HCT116 (cell line): ENCODE results near the gene HNRNPA2B1. TPM values are rescaled to one million over a fixed set of nuclear protein-coding genes. Genes with fewer than 3 reads are reported as not detected.

ENCODE experiments used
- ATAC-seq: fragments of 200-7000 bp; cut with Tn5 transposase; 2 replicates; pipeline ENCODE4 v1.9.1; 2020; ENCODE audit warnings: mild to moderate bottlenecking, moderate library complexity
- BruUV-seq: library from RNA; stranded (reverse); fragments of 400-500 nt; replicated peaks from 2 replicates; lab custom pipeline; 2021; lab: Mats Ljungman, UMichigan
- CTCF ChIA-PET: fragments of 300-600 bp; sonication (Branson Sonifier 250); formaldehyde crosslinking; loops from one replicate; lab custom pipeline; 2021; ENCODE audit warnings: antibody characterized with exemption; lab: Charles Lee
- POLR2A ChIA-PET: fragments of 300-600, 350-600 bp; sonication (Branson Sonifier 250); formaldehyde crosslinking; loops from one replicate; lab custom pipeline; 2021; ENCODE audit warnings: antibody characterized with exemption; lab: Charles Lee
- RAD21 ChIA-PET, 2 experiments: fragments of 300-600 bp; sonication (Branson Sonifier 250); formaldehyde crosslinking; loops; one replicate each; lab custom pipeline; 2023; ENCODE audit warnings: low total read pairs in 2 of 2; ENCODE audit not compliant: uncharacterized antibody in 2 of 2, unreplicated experiment in 2 of 2, low non-redundant PET in 1 of 2; lab: Charles Lee
- DNase-seq: peaks from one replicate; pipeline ENCODE4 v3.0.0-alpha.2; 2010; ENCODE audit warnings: low read depth, low spot score
- H2AFZ ChIP-seq: fragments of 200-600 bp; shearing (Covaris generic), sonication (generic); 2 replicates; pipeline ENCODE4 v1.6.1; 2017; ENCODE audit warnings: low read depth, mixed run types, mixed read lengths, antibody characterized with exemption, low read length; ENCODE audit not compliant: poor library complexity, severe bottlenecking
- H3K27ac ChIP-seq: 2 replicates; pipeline ENCODE4 v1.5.1; 2012; ENCODE audit warnings: low read depth, low read length
- H3K27me3 ChIP-seq: fragments of 200-600 bp; sonication (generic); 2 replicates; pipeline ENCODE4 v1.6.1; 2016; ENCODE audit warnings: mixed run types, low read length, mixed read lengths; ENCODE audit not compliant: insufficient read depth
- H3K36me3 ChIP-seq, 2 experiments: fragments of 200-500 bp in 1 of 2; fragments of 200-600 bp in 1 of 2; sonication (Bioruptor generic) in 1 of 2; sonication (generic) in 1 of 2; 2 replicates each; pipeline versions ENCODE4 v1.5.1 to v1.6.1; 2014 to 2016; ENCODE audit warnings: low read length in 2 of 2, inconsistent platforms in 1 of 2, mixed read lengths in 1 of 2, mixed run types in 1 of 2; ENCODE audit not compliant: insufficient read depth in 2 of 2, control insufficient read depth in 1 of 2
- H3K4me1 ChIP-seq, 2 experiments: fragments of 200-600 bp in 1 of 2; sonication (generic) in 1 of 2; 2 replicates each; pipeline versions ENCODE4 v1.5.1 to v1.6.1; 2012 to 2017; ENCODE audit warnings: low read length in 2 of 2, inconsistent platforms in 1 of 2, mild to moderate bottlenecking in 1 of 2, mixed read lengths in 1 of 2, mixed run types in 1 of 2, moderate library complexity in 1 of 2; ENCODE audit not compliant: insufficient read depth in 2 of 2, control insufficient read depth in 1 of 2
- H3K4me2 ChIP-seq: fragments of 200-600 bp; sonication (generic); 2 replicates; pipeline ENCODE4 v1.6.1; 2017; ENCODE audit warnings: mixed run types, low read length, mixed read lengths
- H3K4me3 ChIP-seq, 2 experiments: fragments of 200-600 bp in 1 of 2; sonication (generic) in 1 of 2; replicated peaks in 1 of 2; 2 replicates each; pipeline ENCODE4 v1.5.1; 2011 to 2016; ENCODE audit warnings: low read length in 2 of 2, control low read depth in 1 of 2, low read depth in 1 of 2, mild to moderate bottlenecking in 1 of 2, mixed read lengths in 1 of 2, mixed run types in 1 of 2
- H3K79me2 ChIP-seq: fragments of 200-600 bp; sonication (generic); 2 replicates; pipeline ENCODE4 v1.6.1; 2017; ENCODE audit warnings: mild to moderate bottlenecking, mixed run types, low read length, moderate library complexity, mixed read lengths; ENCODE audit not compliant: insufficient read depth
- H3K9ac ChIP-seq: fragments of 200-600 bp; sonication (generic); 2 replicates; pipeline ENCODE4 v1.6.1; 2016; ENCODE audit warnings: low read length, mixed read lengths
- H3K9me2 ChIP-seq: fragments of 200-600 bp; sonication (generic), shearing (Covaris generic); 2 replicates; pipeline ENCODE4 v1.6.1; 2017; ENCODE audit warnings: mixed run types, mild to moderate bottlenecking, moderate library complexity; ENCODE audit not compliant: insufficient read depth
- H3K9me3 ChIP-seq, 2 experiments: fragments of 200-500 bp in 1 of 2; fragments of 200-600 bp in 1 of 2; sonication (Bioruptor generic) in 1 of 2; sonication (generic) in 1 of 2; 2 replicates each; pipeline ENCODE4 v1.6.1; 2014 to 2017; ENCODE audit warnings: low read length in 2 of 2, mixed read lengths in 2 of 2, inconsistent platforms in 1 of 2, low read depth in 1 of 2, mild to moderate bottlenecking in 1 of 2, mixed run types in 1 of 2, moderate library complexity in 1 of 2; ENCODE audit not compliant: control insufficient read depth in 1 of 2, insufficient read depth in 1 of 2
- H4K20me1 ChIP-seq: fragments of 200-600 bp; sonication (generic), shearing (Covaris generic); 2 replicates; pipeline ENCODE4 v1.6.1; 2017; ENCODE audit warnings: mixed run types, mild to moderate bottlenecking, moderate library complexity; ENCODE audit not compliant: insufficient read depth
- ATF3 ChIP-seq: IDR thresholded peaks from 2 replicates; pipeline ENCODE4 v1.6.1; 2012
- CBX3 ChIP-seq: IDR thresholded peaks from 2 replicates; pipeline ENCODE4 v1.6.1; 2012; ENCODE audit warnings: low read depth
- CEBPB ChIP-seq: IDR thresholded peaks from 2 replicates; pipeline ENCODE4 v1.6.1; 2012; ENCODE audit warnings: low read depth
- CTCF ChIP-seq, 3 experiments: fragments of 200-600 bp in 1 of 3; sonication (generic) in 1 of 3; IDR thresholded peaks in 2 of 3; conservative IDR thresholded peaks in 1 of 3; 2 replicates each; pipeline ENCODE4 v1.5.1; 2012 to 2017; ENCODE audit warnings: low read depth in 2 of 3, low read length in 2 of 3, antibody characterized with exemption in 1 of 3, borderline replicate concordance in 1 of 3, control low read depth in 1 of 3, mild to moderate bottlenecking in 1 of 3, mixed read lengths in 1 of 3, mixed run types in 1 of 3, moderate library complexity in 1 of 3; ENCODE audit not compliant: insufficient read depth in 1 of 3
- EGR1 ChIP-seq: IDR thresholded peaks from 2 replicates; pipeline ENCODE4 v1.6.1; 2012; ENCODE audit warnings: low read depth
- ELF1 ChIP-seq: IDR thresholded peaks from 2 replicates; pipeline ENCODE4 v1.6.1; 2012; ENCODE audit warnings: low read depth, borderline replicate concordance
- EZH2 ChIP-seq: fragments of 200-600 bp; sonication (generic); IDR thresholded peaks from 2 replicates; pipeline ENCODE4 v1.6.1; 2017; ENCODE audit warnings: antibody characterized with exemption, mixed run types
- FOSL1 ChIP-seq: IDR thresholded peaks from 2 replicates; pipeline ENCODE4 v1.6.1; 2012; ENCODE audit warnings: low read depth
- JUND ChIP-seq: IDR thresholded peaks from 2 replicates; pipeline ENCODE4 v1.6.1; 2012
- POLR2A ChIP-seq: IDR thresholded peaks from 2 replicates; pipeline ENCODE4 v1.7.0; 2011; ENCODE audit warnings: borderline replicate concordance; ENCODE audit not compliant: insufficient read depth, insufficient read length; ENCODE audit errors: extremely low read depth
- POLR2AphosphoS5 ChIP-seq: IDR thresholded peaks from 2 replicates; pipeline ENCODE4 v1.6.1; 2011; ENCODE audit warnings: mild to moderate bottlenecking, low read depth, low read length, moderate library complexity
- RAD21 ChIP-seq: IDR thresholded peaks from 2 replicates; pipeline ENCODE4 v1.6.1; 2012; ENCODE audit warnings: low read depth, mild to moderate bottlenecking
- SP1 ChIP-seq: IDR thresholded peaks from 2 replicates; pipeline ENCODE4 v1.6.1; 2012; ENCODE audit warnings: low read depth
- TCF7L2 ChIP-seq: IDR thresholded peaks from 2 replicates; pipeline ENCODE4 v1.7.0; 2011; ENCODE audit warnings: borderline replicate concordance, inconsistent platforms; ENCODE audit not compliant: insufficient read depth, insufficient read length; ENCODE audit errors: extremely low read depth
- YY1 ChIP-seq: IDR thresholded peaks from 2 replicates; pipeline ENCODE4 v1.6.1; 2011; ENCODE audit warnings: low read length, low read depth, moderate library complexity, mild to moderate bottlenecking; ENCODE audit not compliant: insufficient replicate concordance; ENCODE audit errors: extremely low read depth
- ZFX ChIP-seq: fragments of 450-650 bp; IDR thresholded peaks from 2 replicates; pipeline ENCODE4 v1.6.1; 2017
- intact Hi-C: fragments of 100-400 bp; cut with micrococcal nuclease; formaldehyde crosslinking; loops from 2 replicates; pipeline ENCODE4 v1.10.0; 2022
- total RNA-seq: library from RNA; stranded (reverse); gene quantifications from one replicate; pipeline ENCODE4 v1.2.1, GENCODE V29; 2021; ENCODE audit not compliant: unreplicated experiment

Gene HNRNPA2B1
- total RNA-seq, 1 experiment from 2014 or later = 870 TPM

GRCh38 chr7:26160896-26161295, 39.6 kb downstream of the HNRNPA2B1 start (continued):
- TF ChIP-seq CTCF (IDR thresholded peaks at IDR 0.05 in 2 of 3, conservative IDR thresholded peaks at IDR 0.05 in 1 of 3; ENCODE audit: borderline replicate concordance in 1 of 3, insufficient read depth in 1 of 3, low read depth in 2 of 3, low read length in 2 of 3) = no peak
- TF ChIP-seq CBX3 = no peak
- no peak for TF ChIP-seq ATF3
- TF ChIP-seq, all 23 proteins: peak for 0

GRCh38 chr7:26159243-26159642, 41.3 kb downstream of the HNRNPA2B1 start:
- Histone ChIP-seq H3K27me3 (no peaks in the 10 kb centered on the region), H4K20me1 (no peaks in the 10 kb centered on the region; the same call in 1 of the 2 replicates), H3K4me2 (no peak overlapping the region), H3K36me3 (no peaks in the 10 kb centered on the region), H3K4me1 (peaks cover 19 to 42% of the 10 kb centered on the region in 2 experiments), H3K9ac (no peak overlapping the region), H3K79me2 (peaks cover 67% of the 10 kb centered on the region), H2AFZ (no peak overlapping the region), H3K9me3 (no peaks in the 10 kb centered on the region), H3K4me3 (no peak overlapping the region), H3K27ac (no peak overlapping the region), H3K9me2 (no peaks in the 10 kb centered on the region)
- no TSS peak for BruUV-seq
- RAD21 ChIA-PET = no interaction called here
- CTCF ChIA-PET = no interaction called here
- POLR2A ChIA-PET = no interaction called here
- DNase-seq = no peak
- no peak for ATAC-seq
- TF ChIP-seq CBX3 (no peak), TCF7L2 (no peak), JUND (no peak), YY1 (no peak), ZFX (no peak), RAD21 (no peak), CTCF (IDR thresholded peaks at IDR 0.05 in 2 of 3, conservative IDR thresholded peaks at IDR 0.05 in 1 of 3; ENCODE audit: borderline replicate concordance in 1 of 3, insufficient read depth in 1 of 3, low read depth in 2 of 3, low read length in 2 of 3) (no peak), EZH2 (no peak), ATF3 (no peak), FOSL1 (no peak), SP1 (no peak), POLR2AphosphoS5 (no peak), EGR1 (no peak), ELF1 (no peak), CEBPB (no peak), POLR2A (no peak)
- intact Hi-C loops = no loop called here
